Neural cell (in vitro differentiated cells): ENCODE data around the gene TRIM14.

Experiments
- EP300 ChIP-seq: fragments of 450-650 bp; conservative IDR thresholded peaks from 2 replicates; pipeline ENCODE4 v1.6.1; 2014; ENCODE audit warnings: antibody characterized with exemption, mild to moderate bottlenecking, moderate library complexity; ENCODE audit not compliant: poor library complexity, severe bottlenecking
- EZH2 ChIP-seq: fragments of 200-600, 300-800 bp; shearing (Covaris generic), sonication (generic); IDR thresholded peaks from 2 replicates; pipeline ENCODE4 v1.6.1; 2014; ENCODE audit warnings: antibody characterized with exemption, low read length, borderline replicate concordance, mild to moderate bottlenecking; ENCODE audit not compliant: insufficient read depth, poor library complexity, severe bottlenecking
- MXI1 ChIP-seq: fragments of 450-650 bp; conservative IDR thresholded peaks from 2 replicates; pipeline ENCODE4 v1.6.1; 2014; ENCODE audit warnings: antibody characterized with exemption, mild to moderate bottlenecking; ENCODE audit not compliant: poor library complexity, severe bottlenecking
- POLR2AphosphoS5 ChIP-seq: IDR thresholded peaks from 2 replicates; pipeline ENCODE4 v1.6.1; 2012
- SMC3 ChIP-seq: fragments of 450-650 bp; conservative IDR thresholded peaks from 2 replicates; pipeline ENCODE4 v1.6.1; 2014; ENCODE audit warnings: antibody characterized with exemption, mild to moderate bottlenecking, moderate library complexity; ENCODE audit not compliant: poor library complexity
- TAF1 ChIP-seq: IDR thresholded peaks from 2 replicates; pipeline ENCODE4 v1.6.1; 2012; ENCODE audit warnings: low read depth
- TF ChIP-seq, protein P1 (sequence below): fragments of 450-650 bp; IDR thresholded peaks from 2 replicates; pipeline ENCODE4 v1.5.1; 2014; ENCODE audit warnings: antibody characterized with exemption, mild to moderate bottlenecking, moderate library complexity; ENCODE audit not compliant: poor library complexity, severe bottlenecking

DNA sequence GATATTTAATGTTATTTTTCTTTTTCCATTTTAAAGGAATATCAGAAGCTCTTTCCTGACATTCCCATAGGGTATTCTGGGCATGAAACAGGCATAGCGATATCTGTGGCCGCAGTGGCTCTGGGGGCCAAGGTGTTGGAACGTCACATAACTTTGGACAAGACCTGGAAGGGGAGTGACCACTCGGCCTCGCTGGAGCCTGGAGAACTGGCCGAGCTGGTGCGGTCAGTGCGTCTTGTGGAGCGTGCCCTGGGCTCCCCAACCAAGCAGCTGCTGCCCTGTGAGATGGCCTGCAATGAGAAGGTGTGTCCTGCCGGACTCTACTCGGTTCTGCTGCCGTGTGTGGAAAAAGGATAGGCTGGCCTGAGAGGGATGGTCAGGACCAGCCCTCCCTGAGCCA, 38.2 kb downstream of the TRIM14 start:
- TF ChIP-seq POLR2AphosphoS5 (no peak), TAF1 (no peak), EP300 (no peak), MXI1 (no peak), EZH2 (no peak), SMC3 (no peak)
- TF ChIP-seq, protein P1, sequence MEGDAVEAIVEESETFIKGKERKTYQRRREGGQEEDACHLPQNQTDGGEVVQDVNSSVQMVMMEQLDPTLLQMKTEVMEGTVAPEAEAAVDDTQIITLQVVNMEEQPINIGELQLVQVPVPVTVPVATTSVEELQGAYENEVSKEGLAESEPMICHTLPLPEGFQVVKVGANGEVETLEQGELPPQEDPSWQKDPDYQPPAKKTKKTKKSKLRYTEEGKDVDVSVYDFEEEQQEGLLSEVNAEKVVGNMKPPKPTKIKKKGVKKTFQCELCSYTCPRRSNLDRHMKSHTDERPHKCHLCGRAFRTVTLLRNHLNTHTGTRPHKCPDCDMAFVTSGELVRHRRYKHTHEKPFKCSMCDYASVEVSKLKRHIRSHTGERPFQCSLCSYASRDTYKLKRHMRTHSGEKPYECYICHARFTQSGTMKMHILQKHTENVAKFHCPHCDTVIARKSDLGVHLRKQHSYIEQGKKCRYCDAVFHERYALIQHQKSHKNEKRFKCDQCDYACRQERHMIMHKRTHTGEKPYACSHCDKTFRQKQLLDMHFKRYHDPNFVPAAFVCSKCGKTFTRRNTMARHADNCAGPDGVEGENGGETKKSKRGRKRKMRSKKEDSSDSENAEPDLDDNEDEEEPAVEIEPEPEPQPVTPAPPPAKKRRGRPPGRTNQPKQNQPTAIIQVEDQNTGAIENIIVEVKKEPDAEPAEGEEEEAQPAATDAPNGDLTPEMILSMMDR: no peak
